Peyer's patch (tissue), 4 donors: ENCODE results near the gene TBL1XR1.

Experiments used
- CTCF ChIP-seq, 6 experiments: fragments of 450-650 bp in 4 of 6; fragments of 200-600 bp in 2 of 6; sonication (generic) in 1 of 6; IDR thresholded peaks; one replicate each; pipeline ENCODE4 v1.5.1; 2017 to 2019; ENCODE audit warnings: antibody characterized with exemption in 6 of 6, mild to moderate bottlenecking in 3 of 6, moderate library complexity in 1 of 6
- POLR2A ChIP-seq, 2 donors: fragments of 450-650 bp; IDR thresholded peaks; one replicate each; pipeline ENCODE4 v1.5.1; 2017; ENCODE audit warnings: antibody characterized with exemption in 2 of 2, mild to moderate bottlenecking in 2 of 2, moderate library complexity in 2 of 2

DNA sequence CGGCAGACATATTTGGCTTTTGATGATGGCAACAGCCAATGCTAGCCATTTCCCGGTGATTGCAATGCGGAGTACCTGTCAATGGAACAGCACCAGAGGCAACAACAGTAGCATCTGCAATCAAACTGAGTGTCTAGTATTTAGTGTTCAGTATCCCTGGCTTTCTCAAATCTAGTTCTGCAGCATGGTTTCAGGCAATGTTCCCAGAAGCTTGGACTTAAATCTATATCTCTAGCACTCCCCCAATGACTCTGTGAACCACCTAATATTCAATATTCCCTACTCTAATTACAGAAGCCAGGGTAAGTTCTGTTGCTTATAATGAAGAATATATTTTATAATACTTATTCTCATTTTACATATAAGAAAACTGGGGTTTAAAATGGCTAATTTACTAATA is 48.2 kb downstream of the TBL1XR1 start:
- TF ChIP-seq POLR2A (IDR thresholded peaks at IDR 0.05), result no peak
- TF ChIP-seq CTCF (IDR thresholded peaks at IDR 0.05), result no peak
